ENCODE results near the gene ARRB1.

GRCh38 chr11:75355051-75355450, 3.6 kb upstream of the ARRB1 start:
- no peak for TF ChIP-seq CTCF (IDR thresholded peaks at IDR 0.05 in 2 of 3, conservative IDR thresholded peaks at IDR 0.05 in 1 of 3; ENCODE audit: borderline replicate concordance in 1 of 3, insufficient read depth in 1 of 3, low read depth in 2 of 3, low read length in 2 of 3)
- TF ChIP-seq POLR2AphosphoS5 (IDR thresholded peaks at IDR 0.05; ENCODE audit: low read depth, low read length): no peak
- no peak for TF ChIP-seq REST (IDR thresholded peaks at IDR 0.05; ENCODE audit: low read depth)
- TF ChIP-seq ZBTB33 (IDR thresholded peaks at IDR 0.05; ENCODE audit: extremely low read depth, insufficient replicate concordance, low read length): no peak
- no peak for TF ChIP-seq CEBPB (IDR thresholded peaks at IDR 0.05; ENCODE audit: low read depth)
- no peak for TF ChIP-seq RAD21 (IDR thresholded peaks at IDR 0.05; ENCODE audit: low read depth)
- no peak for TF ChIP-seq EGR1 (IDR thresholded peaks at IDR 0.05; ENCODE audit: low read depth)
- TF ChIP-seq YY1 (IDR thresholded peaks at IDR 0.05; ENCODE audit: extremely low read depth, insufficient replicate concordance, low read depth, low read length): no peak
- no peak for TF ChIP-seq EZH2 (IDR thresholded peaks at IDR 0.05)
- TF ChIP-seq POLR2A (IDR thresholded peaks at IDR 0.05; ENCODE audit: borderline replicate concordance, extremely low read depth, insufficient read depth, insufficient read length): no peak
- no peak for TF ChIP-seq MAX (IDR thresholded peaks at IDR 0.05)
- no peak for TF ChIP-seq EZH2phosphoT487 (IDR thresholded peaks at IDR 0.05; ENCODE audit: borderline replicate concordance)
- TF ChIP-seq FOSL1 (IDR thresholded peaks at IDR 0.05; ENCODE audit: low read depth): no peak
